Ovary (tissue), 9 donors: ENCODE data around the gene RIN1. TPM values are rescaled to one million over a fixed set of nuclear protein-coding genes. Genes with fewer than 3 reads are reported as not detected.
A peak's percentile ranks its signal among the peaks of the same experiment; 100 is the strongest.

ENCODE experiments used
- DNase-seq, 5 donors: peaks; one replicate each; pipeline ENCODE4 v3.0.0-alpha.2; 2019 to 2020
- H3K27ac ChIP-seq, 2 donors: fragments of 200-600 bp; one replicate each; pipeline versions ENCODE4 v1.5.1 to v1.8.0; 2019 to 2022
- H3K27me3 ChIP-seq: fragments of 200-600 bp; one replicate; pipeline ENCODE4 v1.8.0; 2022
- H3K36me3 ChIP-seq: fragments of 200-600 bp; sonication (generic); one replicate; pipeline ENCODE4 v1.5.1; 2019
- H3K4me1 ChIP-seq: one replicate; pipeline ENCODE4 v1.8.1; 2013; ENCODE audit warnings: mild to moderate bottlenecking, moderate library complexity; ENCODE audit not compliant: insufficient read depth
- H3K4me3 ChIP-seq: fragments of 200-600 bp; sonication (generic); one replicate; pipeline ENCODE4 v1.5.1; 2017
- H3K9me3 ChIP-seq, 2 donors: fragments of 200-600 bp in 1 of 2; sonication (generic) in 1 of 2; one replicate each; pipeline versions ENCODE4 v1.5.1 to v1.8.1; 2013 to 2019; ENCODE audit warnings: mild to moderate bottlenecking in 1 of 2, moderate library complexity in 1 of 2
- CTCF ChIP-seq, 3 donors: fragments of 450-650 bp in 2 of 3; fragments of 200-600 bp in 1 of 3; IDR thresholded peaks; one replicate each; pipeline versions ENCODE4 v1.5.1 to v1.8.0; 2016 to 2022; ENCODE audit warnings: antibody characterized with exemption in 3 of 3, mild to moderate bottlenecking in 1 of 3
- EP300 ChIP-seq: sonication (generic); formaldehyde crosslinking; IDR thresholded peaks from one replicate; pipeline ENCODE4 v1.6.1; 2017; ENCODE audit warnings: antibody characterized with exemption
- POLR2A ChIP-seq: fragments of 450-650 bp; IDR thresholded peaks from one replicate; pipeline ENCODE4 v1.6.1; 2017; ENCODE audit warnings: antibody characterized with exemption, mild to moderate bottlenecking, moderate library complexity
- WGBS, 3 donors: extraction: QIAGEN DNeasy Blood & Tissue Kit in 1 of 3; methylation state at CpG; one replicate each; pipeline versions ENCODE4 v1.1.5 to v1.1.7; 2013 to 2017; 5-methylcytosine and 5-hydroxymethylcytosine counted together
- intact Hi-C, 4 donors: fragments of 100-400 bp; cut with DNase I; formaldehyde crosslinking; loops; one replicate each; pipeline versions ENCODE4 v1.11.0 to v1.15.1; 2022 to 2023
- polyA plus RNA-seq, 2 donors: library from polyadenylated mRNA; stranded (reverse); fragments of 200-250 nt in 1 of 2; fragments of 350-450 nt in 1 of 2; fragmentation: Illumina TruSeq in 1 of 2; extraction: RNeasy Lipid Tissue Mini Kit (QIAGEN cat#74804) in 1 of 2; gene quantifications; one replicate each; pipeline ENCODE4 v1.2.3, GENCODE V29; 2013 to 2014
- total RNA-seq, 7 donors: library from RNA; depleted of rRNA in 2 of 7; stranded (reverse); fragments of >200 nt in 2 of 7; fragmentation: NEBNext Ultra II Directional in 3 of 7; extraction: Animal tissue kit (Norgen Biotek cat#: 25700) in 3 of 7; gene quantifications; one replicate each; pipeline versions ENCODE4 v1.1.0 to v1.2.4, GENCODE V29; 2016 to 2023
- donor health status: DM: no; HTN: no; CAD: no; lungs with moderate emphysema.
- donor health status: DM: no; HTN: no; CAD: no.
- donor health status: Bipolar disorder and iron deficiency.
- donor health status: DM: yes; HTN: yes; CAD: no.
- donor health status: DM: no; HTN: no; CAD: no.
- donor health status: DM: yes; HTN: yes; CAD: no.

RIN1 gene
- total and polyA plus RNA-seq, 9 donors, result 0.52 to 9.5 (median 5.0) TPM

- no peaks in the 10 kb centered on the region for H3K27me3 ChIP-seq
- H3K9me3 ChIP-seq, result no peaks in the 10 kb centered on the region
- no peaks in the 10 kb centered on the region for H3K36me3 ChIP-seq
- peak overlapping the region; percentile 43 for H3K4me3 ChIP-seq
- WGBS, 3 donors, result 2 to 5% (median 4%) methylated on average over 11 to 14 of the region's 14 CpGs
- intact Hi-C loops, result no loop called here
- peak overlapping the region; percentile 42 to 76 for H3K27ac ChIP-seq
- peaks cover 33% of the 10 kb centered on the region for H3K4me1 ChIP-seq
- peak; percentile 57 to 79 (median 68) for DNase-seq
- no peak for TF ChIP-seq CTCF (IDR thresholded peaks at IDR 0.05)
- TF ChIP-seq POLR2A, result no peak
- no peak for TF ChIP-seq EP300
Measured at GRCh38 chr11:66317322-66317722, 18.9 kb downstream of the RIN1 start.

DNA sequence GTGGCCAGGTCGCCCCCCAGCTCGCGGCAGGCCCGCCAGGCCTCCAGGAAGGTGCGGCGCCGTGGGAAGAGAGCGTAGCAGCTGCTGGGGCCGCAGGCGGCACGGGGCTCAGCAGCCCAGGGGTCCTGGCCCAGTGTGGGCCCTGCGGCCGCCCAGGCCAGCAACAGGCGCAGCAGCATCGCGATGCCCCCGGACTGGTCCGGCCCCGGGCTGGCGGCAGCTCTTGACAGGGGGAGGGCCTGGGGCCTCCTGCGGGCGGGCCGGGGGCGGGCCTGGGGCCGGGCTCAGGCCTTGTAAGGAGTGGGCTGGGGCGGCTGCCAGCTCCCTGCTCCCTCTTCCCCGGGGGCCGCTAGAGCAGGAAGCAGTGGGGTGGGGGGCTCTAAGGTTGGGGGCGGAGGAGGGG, 19.4 kb downstream of the RIN1 start, which contains the start of gene CD248:
CD248 (minus strand) TSS at position 196 of the 403 bp plus-strand sequence; CDS start at position 179, 17 bp downstream.
- Histone ChIP-seq H3K36me3 (no peaks in the 10 kb centered on the region), H3K4me3 (peak within 1 kb of the TSS; percentile 43), H3K4me1 (peaks cover 33% of the 10 kb centered on the region), H3K27ac (peak within 1 kb of the TSS; percentile 42 to 76), H3K27me3 (no peaks in the 10 kb centered on the region), H3K9me3 (no peaks in the 10 kb centered on the region)
- intact Hi-C loops, result no loop called here
- no peak for TF ChIP-seq EP300
- TF ChIP-seq POLR2A, result no peak
- TF ChIP-seq CTCF (IDR thresholded peaks at IDR 0.05), result no peak
- WGBS, 3 donors, result 2 to 5% methylated on average over 24 to 29 of the region's 29 CpGs; no CpG with 5 or more reads in 1 of the 3 donors
- peak; percentile 73 to 90 (median 82) for DNase-seq

DNA sequence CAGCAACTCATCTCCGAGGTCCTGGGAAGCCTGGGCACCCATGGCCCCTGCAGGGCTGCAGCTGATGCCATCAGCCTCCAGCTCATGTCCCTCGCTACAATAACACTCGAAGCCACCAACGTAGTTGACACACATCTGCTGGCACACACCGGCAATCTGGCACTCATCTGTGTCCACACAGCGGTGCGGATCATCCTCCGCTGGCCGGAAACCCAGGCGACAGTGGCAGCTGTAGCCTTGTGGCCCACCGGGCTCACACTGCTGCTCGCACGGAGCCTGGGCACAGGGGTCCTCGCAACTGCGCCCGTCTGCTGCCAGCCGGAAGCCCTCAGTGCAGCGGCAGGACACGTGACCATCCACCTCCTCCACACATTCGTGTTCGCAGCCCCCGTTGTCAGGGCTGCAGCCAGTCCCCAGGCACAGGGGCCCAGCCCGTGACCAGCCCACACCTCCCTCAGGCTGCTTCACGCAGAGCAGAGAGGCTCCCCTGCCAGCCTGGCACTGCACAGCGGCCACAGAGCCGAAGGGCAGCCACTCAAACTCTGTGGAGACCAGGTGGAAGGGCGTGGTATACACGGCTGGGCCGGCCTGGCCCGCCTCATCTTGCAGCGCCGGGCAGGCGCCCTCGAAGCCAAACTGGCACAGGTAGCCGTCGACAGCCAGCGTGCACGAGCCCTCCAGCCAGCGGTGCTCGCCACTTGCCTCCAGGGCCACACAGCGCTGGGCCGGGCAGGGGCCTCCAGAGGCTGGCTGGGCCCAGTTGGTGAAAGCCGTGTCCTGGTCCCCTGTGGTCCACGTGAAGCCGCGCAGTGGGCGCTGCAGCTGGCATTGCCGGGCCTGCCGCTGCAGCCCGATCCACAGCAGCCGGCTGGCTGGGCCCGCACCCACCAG, 20.1 kb downstream of the RIN1 start:
- no peak for TF ChIP-seq CTCF (IDR thresholded peaks at IDR 0.05)
- TF ChIP-seq POLR2A, result no peak
- TF ChIP-seq EP300, result no peak
- DNase-seq, result peak in 3 of 5 donors; percentile 28 to 53 (median 51)
- peaks cover 33% of the 10 kb centered on the region for H3K4me1 ChIP-seq

DNA sequence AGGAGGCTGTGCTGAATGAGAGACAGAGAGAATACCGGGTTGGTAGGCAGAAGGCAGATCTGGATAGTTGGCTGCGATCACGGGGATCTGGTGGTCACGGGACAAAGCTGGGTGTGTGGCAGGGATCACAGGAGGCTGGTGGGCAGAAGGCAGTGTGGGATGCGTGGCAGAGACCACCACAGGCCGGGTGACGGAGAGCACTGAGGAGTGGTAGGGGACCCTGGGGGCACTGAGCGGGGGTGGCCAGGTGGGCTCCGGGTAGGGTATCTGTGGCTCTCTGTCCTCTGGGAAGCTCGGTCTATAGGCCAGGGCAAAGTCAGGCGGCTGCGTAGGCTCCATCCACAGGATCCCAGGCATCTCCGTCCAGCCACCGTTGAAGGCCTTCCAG, 20.7 kb downstream of the RIN1 start:
- peak in 1 of 5 donors; percentile 36 for DNase-seq
- no peak for TF ChIP-seq CTCF (IDR thresholded peaks at IDR 0.05)
- no peak for TF ChIP-seq POLR2A
- TF ChIP-seq EP300, result no peak
- peaks cover 33% of the 10 kb centered on the region for H3K4me1 ChIP-seq
- intact Hi-C loops, result no loop called here
- H3K27me3 ChIP-seq, result no peaks in the 10 kb centered on the region
- WGBS, 3 donors, result 78 to 82% (median 79%) methylated on average over 14 of the region's 14 CpGs
- no peak overlapping the region for H3K27ac ChIP-seq
- peak overlapping the region; percentile 43 for H3K4me3 ChIP-seq
- H3K36me3 ChIP-seq, result no peaks in the 10 kb centered on the region
- no peaks in the 10 kb centered on the region for H3K9me3 ChIP-seq

More for the DNA sequence above, 20.1 kb downstream of the RIN1 start:
- no peaks in the 10 kb centered on the region for H3K27me3 ChIP-seq
- H3K27ac ChIP-seq, result peak overlapping the region in 1 of 2 donors; percentile 76
- H3K36me3 ChIP-seq, result no peaks in the 10 kb centered on the region
- no peaks in the 10 kb centered on the region for H3K9me3 ChIP-seq
- intact Hi-C loops, result no loop called here
- H3K4me3 ChIP-seq, result peak overlapping the region; percentile 43
- 23 to 39% (median 26%) methylated on average over 43 to 52 of the region's 52 CpGs for WGBS, 3 donors
